HG02885 (cell line): ENCODE measurements around the gene GPR148.

Experiments
- ATAC-seq: cut with Tn5 transposase; IDR thresholded peaks from one replicate; pipeline ENCODE4 v1.9.1; 2021; ENCODE audit warnings: mild to moderate bottlenecking; ENCODE audit not compliant: unreplicated experiment, poor library complexity

GPR148 gene

DNA sequence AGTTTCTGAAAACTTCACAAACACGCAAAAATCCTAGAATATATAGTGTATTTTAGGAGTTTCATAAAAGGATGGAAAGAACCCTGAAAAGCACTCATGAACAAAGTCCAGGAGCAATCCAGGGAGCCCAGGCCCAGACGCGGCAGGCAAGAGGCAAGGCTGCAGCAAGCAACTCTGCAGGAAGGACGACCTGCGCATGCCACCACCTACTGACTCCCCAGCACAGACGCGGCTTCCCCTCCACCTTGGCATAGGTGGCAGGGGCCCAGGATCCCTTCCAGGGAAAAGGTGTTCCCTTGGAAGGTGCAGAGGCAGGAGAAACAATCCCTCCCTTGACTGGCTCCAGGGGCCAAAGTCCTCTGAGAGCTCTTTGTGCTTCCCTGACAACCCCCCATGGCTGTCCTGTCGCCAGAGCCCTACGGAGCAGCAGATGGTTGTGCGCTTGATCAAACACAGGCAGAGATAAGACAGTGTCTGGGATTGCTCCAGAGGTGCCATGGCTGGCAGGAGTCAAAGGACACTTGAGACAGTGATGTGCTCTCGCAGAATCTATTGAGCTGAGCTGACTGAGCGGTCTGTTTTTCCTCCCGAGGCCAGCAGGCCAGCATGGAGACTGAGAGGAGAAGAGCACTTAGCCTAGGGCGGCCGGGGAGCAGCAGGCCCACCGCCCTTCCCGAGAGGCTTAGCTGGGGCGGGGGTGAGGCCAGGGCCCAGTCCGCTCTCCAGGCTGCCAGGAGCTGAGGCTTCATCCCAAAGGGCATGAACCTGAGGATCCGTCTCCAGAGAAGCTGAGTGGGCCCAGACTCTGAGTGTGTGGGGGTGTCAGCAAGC, 15.6 kb downstream of the GPR148 start:
- ATAC-seq: no peak

DNA sequence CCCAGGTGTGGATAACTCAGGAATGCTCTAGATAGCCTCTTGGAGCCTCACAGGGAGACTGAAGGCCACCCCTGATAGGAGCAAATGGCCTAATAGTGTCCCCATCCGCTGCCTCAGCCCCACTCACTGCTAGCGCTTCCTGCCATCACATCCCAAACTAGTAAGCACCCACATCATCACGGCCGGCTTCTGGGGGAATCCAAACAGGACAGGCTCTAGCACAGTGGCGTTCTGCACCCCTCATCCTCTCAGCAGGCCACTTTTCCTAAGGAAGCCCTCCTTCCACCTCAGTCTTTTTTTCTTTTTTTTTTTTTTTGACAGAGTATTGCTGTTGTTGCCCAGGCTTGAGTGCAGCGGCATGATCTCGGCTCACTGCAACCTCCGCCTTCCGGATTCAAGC, 20.2 kb downstream of the GPR148 start:
- no peak for ATAC-seq

GRCh38 chr2:130749641-130750040, 20.8 kb downstream of the GPR148 start:
- no peak for ATAC-seq

- no peak for ATAC-seq
Measured at GRCh38 chr2:130754811-130755210, 25.9 kb downstream of the GPR148 start.

- ATAC-seq: no peak
Measured at GRCh38 chr2:130755256-130756052, 26.6 kb downstream of the GPR148 start, which contains the start of gene AMER3. AMER3 (plus strand) TSS chr2:130755540; CDS start chr2:130762073, 6,533 bp downstream.

GRCh38 chr2:130756053-130756873, 27.4 kb downstream of the GPR148 start:
- peak; percentile 43 for ATAC-seq

- no peak for ATAC-seq
Measured at GRCh38 chr2:130756874-130757668, 28.2 kb downstream of the GPR148 start.

GRCh38 chr2:130759906-130760753, 31.3 kb downstream of the GPR148 start:
- ATAC-seq: no peak

- no peak for ATAC-seq
Measured at GRCh38 chr2:130760754-130761751, 32.2 kb downstream of the GPR148 start.

- ATAC-seq: no peak
Measured at GRCh38 chr2:130762031-130762909, 33.4 kb downstream of the GPR148 start.

- ATAC-seq: no peak
Measured at GRCh38 chr2:130762910-130763385, 34.1 kb downstream of the GPR148 start.

GRCh38 chr2:130763405-130763804, 34.5 kb downstream of the GPR148 start:
- no peak for ATAC-seq

DNA sequence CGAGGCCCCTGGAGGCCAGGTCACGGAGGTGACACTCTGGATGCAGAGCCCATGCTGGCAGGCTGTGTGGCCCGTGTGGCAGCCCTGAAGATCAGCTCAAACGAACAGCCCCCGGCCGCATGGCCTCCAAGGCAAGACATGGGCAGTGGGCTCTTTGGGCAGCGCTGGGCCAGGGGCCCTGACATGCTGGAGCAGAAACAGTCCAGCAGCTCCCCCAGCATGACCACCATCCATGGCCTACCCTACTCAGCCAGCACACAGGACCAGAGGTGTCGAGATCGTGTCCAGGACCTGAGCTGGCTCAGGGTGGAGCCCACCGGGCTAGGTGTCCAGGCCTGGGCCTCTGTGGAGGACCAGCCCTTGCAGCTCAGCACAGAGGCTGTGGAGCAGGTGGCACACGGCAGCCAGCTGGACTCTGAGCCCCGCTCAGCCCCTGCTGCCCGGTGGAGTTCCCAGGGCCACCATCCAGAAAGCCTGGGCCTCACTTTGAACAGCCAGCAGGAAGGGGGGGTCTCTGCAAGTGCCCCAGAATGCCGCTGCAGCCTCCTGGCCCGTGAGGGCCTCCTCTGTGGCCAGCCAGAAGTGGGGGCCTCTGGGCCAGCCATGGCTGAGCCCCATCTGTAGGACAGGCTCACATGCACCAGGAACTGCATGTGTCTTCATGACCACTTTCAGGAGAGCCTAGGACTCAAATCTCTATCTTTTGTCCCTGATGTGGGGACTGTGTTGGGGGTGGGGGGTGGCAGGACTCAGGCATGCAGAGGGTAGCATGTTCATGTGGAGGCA, 35.4 kb downstream of the GPR148 start:
- ATAC-seq: no peak

- no peak for ATAC-seq
Measured at GRCh38 chr2:130764821-130765115, 35.9 kb downstream of the GPR148 start.

DNA sequence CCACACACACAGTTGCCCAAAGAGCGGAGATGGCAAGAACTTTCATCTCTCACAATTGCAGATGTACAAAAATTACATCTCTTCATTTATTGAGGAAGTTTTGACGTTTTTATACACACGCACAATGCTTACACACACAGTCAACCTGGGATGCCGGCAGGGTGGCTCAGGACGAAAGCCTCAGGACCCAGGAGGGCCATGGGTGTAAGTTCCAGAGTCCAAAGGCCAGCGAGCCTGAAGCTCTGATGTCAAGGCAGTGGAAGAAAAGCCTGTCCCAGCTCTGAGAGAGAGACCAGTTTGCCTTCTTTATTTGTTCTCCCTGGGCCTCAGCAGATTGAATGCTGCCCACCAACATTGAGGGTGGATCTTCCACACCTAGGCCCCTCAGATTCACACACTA, 36.6 kb downstream of the GPR148 start:
- ATAC-seq: no peak

GRCh38 chr2:130766037-130766436, 37.2 kb downstream of the GPR148 start:
- no peak for ATAC-seq
